Activated CD4-positive, alpha-beta T cell treated with anti-CD3 and anti-CD28 coated beads, Interleukin-2, amount 10 ng/mL, durations not matched to agents 7 days and 5 days (primary cell): Measurements from ENCODE around the gene CACNA2D1. TPM values are rescaled to one million over a fixed set of nuclear protein-coding genes. Genes with fewer than 3 reads are reported as not detected.

Experiments
- CTCF ChIA-PET: fragments of 350-600 bp; sonication (Branson Sonifier 250); formaldehyde crosslinking; loops from one replicate; lab custom pipeline; 2021; ENCODE audit warnings: antibody characterized with exemption; lab: Charles Lee
- POLR2A ChIA-PET: fragments of 350-600 bp; sonication (Branson Sonifier 250); formaldehyde crosslinking; loops from one replicate; lab custom pipeline; 2021; ENCODE audit warnings: antibody characterized with exemption; lab: Charles Lee
- DNase-seq: peaks from one replicate; pipeline ENCODE4 v3.0.0-alpha.2; 2020
- H3K27ac Mint-ChIP-seq: one replicate; pipeline ENCODE4 v1.8.0; 2021; ENCODE audit warnings: mild to moderate bottlenecking, moderate library complexity, mixed read lengths
- H3K27me3 Mint-ChIP-seq: one replicate; pipeline ENCODE4 v1.8.0; 2021; ENCODE audit warnings: mixed read lengths
- H3K36me3 Mint-ChIP-seq: one replicate; pipeline ENCODE4 v1.8.0; 2021; ENCODE audit warnings: low read depth, mixed read lengths
- H3K4me1 Mint-ChIP-seq: one replicate; pipeline ENCODE4 v1.8.0; 2021; ENCODE audit warnings: mixed read lengths
- H3K4me3 Mint-ChIP-seq: one replicate; pipeline ENCODE4 v1.8.0; 2021; ENCODE audit warnings: mild to moderate bottlenecking, moderate library complexity, mixed read lengths
- H3K9me3 Mint-ChIP-seq: one replicate; pipeline ENCODE4 v1.8.0; 2021; ENCODE audit warnings: mixed read lengths
- total RNA-seq, 2 experiments: library from RNA; stranded (reverse); gene quantifications; one replicate each; pipeline ENCODE4 v1.2.3, GENCODE V29; 2021

CACNA2D1 gene
- total RNA-seq, 2 experiments from 2014 or later, result not detected

GRCh38 chr7:82428186-82428961 is 15.2 kb downstream of the CACNA2D1 start:
- DNase-seq, result no peak
- Mint-ChIP-seq H3K27ac (no peak overlapping the region), H3K4me1 (no peaks in the 10 kb centered on the region), H3K9me3 (no peaks in the 10 kb centered on the region), H3K36me3 (no peaks in the 10 kb centered on the region), H3K27me3 (no peaks in the 10 kb centered on the region), H3K4me3 (no peak overlapping the region)
- POLR2A ChIA-PET, result no interaction called here
- CTCF ChIA-PET, result no interaction called here

DNA sequence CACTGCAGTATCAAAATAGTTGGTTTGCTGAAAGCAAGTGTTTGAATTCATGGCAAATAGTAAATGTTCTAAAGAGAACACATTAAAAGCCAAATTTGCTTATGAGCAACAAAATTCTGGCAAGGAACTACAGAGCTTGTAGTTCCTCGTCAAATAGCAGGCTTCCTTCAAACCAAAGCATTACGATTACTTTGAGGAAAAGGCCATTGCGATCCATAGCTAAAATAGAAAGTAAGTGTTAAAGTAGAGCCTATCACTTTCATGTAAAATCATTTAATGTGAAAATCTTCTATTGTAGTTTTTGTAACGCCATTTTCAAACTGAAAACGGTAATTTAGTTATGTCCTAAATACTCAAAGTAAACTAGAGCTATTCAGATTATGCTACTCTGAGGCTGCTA is 20.1 kb downstream of the CACNA2D1 start:
- Mint-ChIP-seq H3K36me3 (no peaks in the 10 kb centered on the region), H3K27me3 (no peaks in the 10 kb centered on the region), H3K27ac (no peak overlapping the region), H3K9me3 (no peaks in the 10 kb centered on the region), H3K4me1 (no peaks in the 10 kb centered on the region), H3K4me3 (no peak overlapping the region)
- CTCF ChIA-PET, result no interaction called here
- POLR2A ChIA-PET, result no interaction called here
- DNase-seq, result no peak

DNA sequence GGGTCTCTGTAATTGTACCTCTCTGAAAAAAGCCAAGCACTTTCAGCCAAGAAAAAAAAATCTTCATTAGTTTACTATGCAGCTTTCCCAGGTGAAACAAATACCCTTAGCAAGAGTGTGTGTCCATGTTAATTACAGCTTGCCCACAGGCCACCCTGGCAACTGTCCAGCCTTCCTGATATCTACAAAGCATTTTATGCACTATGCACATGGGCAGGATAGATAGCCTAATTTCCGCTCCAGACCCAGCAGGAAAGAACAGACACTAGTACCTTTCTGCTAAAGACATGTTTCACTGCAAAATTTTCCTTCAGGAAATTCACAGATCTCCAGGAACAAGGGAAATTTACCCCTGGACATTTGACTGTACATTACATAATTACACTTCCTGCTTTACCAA is 24.4 kb downstream of the CACNA2D1 start:
- H3K36me3 Mint-ChIP-seq, result no peaks in the 10 kb centered on the region
- H3K9me3 Mint-ChIP-seq, result no peaks in the 10 kb centered on the region
- no peak for DNase-seq
- POLR2A ChIA-PET, result no interaction called here
- H3K27me3 Mint-ChIP-seq, result no peaks in the 10 kb centered on the region
- no peak overlapping the region for H3K4me3 Mint-ChIP-seq
- no peak overlapping the region for H3K27ac Mint-ChIP-seq
- H3K4me1 Mint-ChIP-seq, result no peaks in the 10 kb centered on the region
- CTCF ChIA-PET, result no interaction called here

DNA sequence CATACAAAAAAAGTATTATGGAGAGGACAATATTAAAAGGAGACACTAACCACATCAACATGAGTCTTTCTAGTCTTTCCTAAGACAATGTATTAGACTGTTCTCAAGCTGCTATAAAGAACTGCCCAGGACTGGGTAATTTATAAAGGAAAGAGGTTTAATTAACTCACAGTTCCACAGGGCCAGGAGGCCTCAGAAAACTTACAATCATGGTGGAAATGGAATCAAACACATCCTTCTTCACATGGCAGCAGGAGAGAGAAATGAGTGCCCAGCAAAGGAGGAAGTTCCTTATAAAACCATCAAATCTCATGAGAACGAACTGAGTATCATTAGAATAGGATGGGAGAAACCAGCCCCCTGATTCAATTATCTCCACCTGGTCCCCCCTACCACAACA is 25.7 kb downstream of the CACNA2D1 start:
- ChIA-PET CTCF (no interaction called here), POLR2A (no interaction called here)
- H3K4me3 Mint-ChIP-seq, result no peak overlapping the region
- DNase-seq, result no peak
- no peaks in the 10 kb centered on the region for H3K4me1 Mint-ChIP-seq
- H3K9me3 Mint-ChIP-seq, result no peaks in the 10 kb centered on the region
- H3K27me3 Mint-ChIP-seq, result no peaks in the 10 kb centered on the region
- H3K36me3 Mint-ChIP-seq, result no peaks in the 10 kb centered on the region
- H3K27ac Mint-ChIP-seq, result no peak overlapping the region

DNA sequence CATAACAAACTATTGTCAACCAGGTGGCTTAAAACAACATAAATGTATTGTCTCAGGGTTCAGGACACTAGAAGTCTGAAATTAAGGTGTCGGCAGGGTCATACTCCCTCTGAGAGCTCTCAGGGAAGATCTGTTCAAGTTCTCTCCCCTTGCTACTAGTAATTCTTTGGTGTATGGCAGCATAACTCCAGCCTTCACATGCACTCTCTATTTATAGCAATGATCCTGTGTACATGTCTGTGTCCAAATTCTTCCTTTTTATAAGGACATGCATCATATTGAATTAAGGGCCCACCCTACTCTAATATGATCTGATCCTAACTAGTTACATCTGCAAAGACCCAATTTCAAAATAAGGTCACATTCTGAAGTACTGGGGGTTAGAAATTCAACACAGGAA is 27.2 kb downstream of the CACNA2D1 start:
- no peak for DNase-seq
- POLR2A ChIA-PET, result no interaction called here
- Mint-ChIP-seq H3K9me3 (no peaks in the 10 kb centered on the region), H3K36me3 (no peaks in the 10 kb centered on the region), H3K4me3 (no peak overlapping the region), H3K4me1 (no peaks in the 10 kb centered on the region), H3K27ac (no peak overlapping the region), H3K27me3 (no peaks in the 10 kb centered on the region)
- CTCF ChIA-PET, result no interaction called here

- DNase-seq, result no peak
- Mint-ChIP-seq H3K27ac (no peak overlapping the region), H3K4me3 (no peak overlapping the region), H3K4me1 (no peaks in the 10 kb centered on the region), H3K36me3 (no peaks in the 10 kb centered on the region), H3K9me3 (no peaks in the 10 kb centered on the region), H3K27me3 (no peaks in the 10 kb centered on the region)
- POLR2A ChIA-PET, result no interaction called here
- CTCF ChIA-PET, result no interaction called here
These were observed 29.2 kb downstream of the CACNA2D1 start for GRCh38 chr7:82414389-82414788.

DNA sequence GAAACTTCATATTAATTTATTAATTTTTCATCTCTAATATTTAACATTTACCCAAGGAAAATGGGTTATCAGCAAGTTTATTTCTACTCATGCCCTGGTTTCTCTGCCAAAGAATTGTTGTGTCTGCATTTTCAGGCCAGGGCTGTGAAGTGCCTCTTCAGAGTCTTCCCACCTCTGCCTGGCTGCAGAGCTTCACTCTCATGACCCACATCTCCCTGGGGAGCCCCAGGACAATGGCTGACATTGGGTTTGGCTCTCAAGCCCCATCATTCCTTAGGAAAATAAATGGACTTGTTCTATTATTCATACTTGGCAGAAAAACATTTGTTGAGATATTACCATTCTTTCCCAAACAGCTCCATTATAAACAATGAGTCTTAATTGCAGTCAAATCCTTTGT is 30.3 kb downstream of the CACNA2D1 start:
- Mint-ChIP-seq H3K27ac (no peak overlapping the region), H3K36me3 (no peaks in the 10 kb centered on the region), H3K4me3 (no peak overlapping the region), H3K4me1 (no peaks in the 10 kb centered on the region), H3K27me3 (no peaks in the 10 kb centered on the region), H3K9me3 (no peaks in the 10 kb centered on the region)
- ChIA-PET POLR2A (no interaction called here), CTCF (no interaction called here)
- no peak for DNase-seq

- no peaks in the 10 kb centered on the region for H3K36me3 Mint-ChIP-seq
- ChIA-PET CTCF (no interaction called here), POLR2A (no interaction called here)
- H3K9me3 Mint-ChIP-seq, result no peaks in the 10 kb centered on the region
- no peak overlapping the region for H3K27ac Mint-ChIP-seq
- H3K27me3 Mint-ChIP-seq, result no peaks in the 10 kb centered on the region
- no peak overlapping the region for H3K4me3 Mint-ChIP-seq
- DNase-seq, result no peak
- H3K4me1 Mint-ChIP-seq, result no peaks in the 10 kb centered on the region
These were observed 31.8 kb downstream of the CACNA2D1 start for GRCh38 chr7:82411732-82412131.

- Mint-ChIP-seq H3K36me3 (no peaks in the 10 kb centered on the region), H3K27ac (no peak overlapping the region), H3K9me3 (no peaks in the 10 kb centered on the region), H3K27me3 (no peaks in the 10 kb centered on the region), H3K4me1 (no peaks in the 10 kb centered on the region), H3K4me3 (no peak overlapping the region)
- DNase-seq, result no peak
- ChIA-PET POLR2A (no interaction called here), CTCF (no interaction called here)
These were observed 33.1 kb downstream of the CACNA2D1 start for GRCh38 chr7:82410461-82410860.

DNA sequence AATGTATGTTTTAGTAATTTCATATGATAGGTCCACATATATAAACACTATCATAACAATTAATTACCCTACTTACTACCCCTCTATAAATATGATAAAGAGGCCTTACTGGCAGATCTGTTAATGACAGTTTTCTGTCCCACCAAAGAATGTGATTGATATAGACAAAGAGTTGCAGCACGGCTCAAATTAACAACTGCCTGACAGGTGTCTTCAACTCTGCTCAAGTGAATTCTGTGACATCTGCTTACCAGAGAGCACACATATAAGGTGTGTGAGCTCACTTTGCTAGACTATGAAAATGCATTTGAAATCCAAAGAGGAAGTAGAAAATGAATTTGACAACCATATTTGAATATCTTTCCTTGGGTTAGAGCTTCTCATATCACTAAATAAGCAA is 36.6 kb downstream of the CACNA2D1 start:
- ChIA-PET CTCF (no interaction called here), POLR2A (no interaction called here)
- no peak overlapping the region for H3K27ac Mint-ChIP-seq
- H3K9me3 Mint-ChIP-seq, result peaks cover 2% of the 10 kb centered on the region
- no peaks in the 10 kb centered on the region for H3K27me3 Mint-ChIP-seq
- no peak overlapping the region for H3K4me3 Mint-ChIP-seq
- no peaks in the 10 kb centered on the region for H3K4me1 Mint-ChIP-seq
- H3K36me3 Mint-ChIP-seq, result no peaks in the 10 kb centered on the region
- no peak for DNase-seq

GRCh38 chr7:82405301-82405700 is 38.3 kb downstream of the CACNA2D1 start:
- CTCF ChIA-PET, result no interaction called here
- POLR2A ChIA-PET, result no interaction called here
- DNase-seq, result no peak
- Mint-ChIP-seq H3K27ac (no peak overlapping the region), H3K9me3 (peaks cover 2% of the 10 kb centered on the region), H3K27me3 (no peaks in the 10 kb centered on the region), H3K4me3 (no peak overlapping the region), H3K4me1 (no peaks in the 10 kb centered on the region), H3K36me3 (no peaks in the 10 kb centered on the region)

GRCh38 chr7:82404652-82405051 is 38.9 kb downstream of the CACNA2D1 start:
- no peaks in the 10 kb centered on the region for H3K27me3 Mint-ChIP-seq
- POLR2A ChIA-PET, result no interaction called here
- no peak overlapping the region for H3K27ac Mint-ChIP-seq
- no peaks in the 10 kb centered on the region for H3K36me3 Mint-ChIP-seq
- H3K4me1 Mint-ChIP-seq, result no peaks in the 10 kb centered on the region
- peaks cover 2% of the 10 kb centered on the region for H3K9me3 Mint-ChIP-seq
- no peak overlapping the region for H3K4me3 Mint-ChIP-seq
- CTCF ChIA-PET, result no interaction called here
- no peak for DNase-seq

DNA sequence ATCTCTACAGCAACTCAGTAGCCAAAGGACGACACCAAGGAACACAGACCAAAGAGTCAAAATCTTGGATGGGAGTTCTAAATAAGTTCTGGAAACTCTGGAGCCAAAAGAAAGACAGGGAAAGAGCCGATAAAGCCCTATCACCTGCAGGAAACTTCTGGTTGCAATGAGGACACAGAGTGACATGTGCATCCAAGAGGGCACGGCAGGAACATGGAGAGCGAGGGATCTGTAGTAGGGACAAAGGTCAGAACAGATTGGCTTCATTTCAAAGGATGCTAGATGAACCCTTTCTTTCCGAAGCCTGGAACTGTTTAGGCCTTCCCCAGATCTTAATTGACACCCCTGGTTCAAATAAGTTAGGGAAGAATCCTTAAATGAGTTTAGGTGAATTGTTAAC is 39.5 kb downstream of the CACNA2D1 start:
- H3K4me3 Mint-ChIP-seq, result no peak overlapping the region
- no peaks in the 10 kb centered on the region for H3K27me3 Mint-ChIP-seq
- no peaks in the 10 kb centered on the region for H3K36me3 Mint-ChIP-seq
- ChIA-PET POLR2A (no interaction called here), CTCF (no interaction called here)
- H3K4me1 Mint-ChIP-seq, result no peaks in the 10 kb centered on the region
- peaks cover 2% of the 10 kb centered on the region for H3K9me3 Mint-ChIP-seq
- no peak overlapping the region for H3K27ac Mint-ChIP-seq
- no peak for DNase-seq

DNA sequence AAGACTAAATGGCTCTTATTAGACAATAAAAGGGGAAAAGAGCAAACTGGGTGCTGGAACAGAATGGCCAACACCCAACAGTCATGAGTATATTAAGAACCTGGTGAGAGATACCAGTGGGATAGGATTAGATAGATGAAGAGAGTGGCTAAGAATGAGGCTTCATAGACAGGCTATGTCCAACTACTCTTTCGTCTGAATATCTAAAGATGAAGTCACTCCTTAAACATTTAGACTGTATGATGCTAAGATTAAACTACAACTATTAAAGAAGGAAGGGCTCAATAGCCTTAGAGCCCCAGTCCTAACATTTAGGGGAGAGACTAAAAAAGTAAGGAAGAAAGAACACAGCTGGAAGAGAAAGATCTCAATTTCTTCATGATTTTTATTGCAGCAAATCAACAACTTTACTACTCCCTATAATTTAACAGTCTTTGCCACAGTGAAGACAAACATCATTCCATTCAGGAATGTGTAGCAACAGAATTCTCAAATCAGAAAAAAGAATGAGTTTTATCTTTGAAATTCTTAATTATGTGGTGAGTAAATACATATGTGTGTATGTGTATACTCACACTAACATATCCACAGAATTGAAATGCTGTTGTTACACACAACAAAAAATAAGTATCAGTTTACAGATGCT is 45.6 kb downstream of the CACNA2D1 start:
- ChIA-PET CTCF (no interaction called here), POLR2A (no interaction called here)
- no peak overlapping the region for H3K4me3 Mint-ChIP-seq
- H3K4me1 Mint-ChIP-seq, result no peaks in the 10 kb centered on the region
- no peak overlapping the region for H3K27ac Mint-ChIP-seq
- H3K9me3 Mint-ChIP-seq, result peaks cover 3% of the 10 kb centered on the region
- H3K27me3 Mint-ChIP-seq, result no peaks in the 10 kb centered on the region
- no peak for DNase-seq
- no peaks in the 10 kb centered on the region for H3K36me3 Mint-ChIP-seq
